NB4 (cell line): ENCODE data around the gene RASL10B.
A peak's percentile ranks its signal among the peaks of the same experiment; 100 is the strongest.

ENCODE experiments used
- DNase-seq: peaks from one replicate; pipeline ENCODE4 v3.0.0; 2010; ENCODE audit warnings: low read depth
- H3K4me3 ChIP-seq: one replicate; pipeline ENCODE4 v1.5.1; 2011; ENCODE audit warnings: mild to moderate bottlenecking, low read depth, low read length, moderate library complexity
- CTCF ChIP-seq: IDR thresholded peaks from one replicate; pipeline ENCODE4 v1.5.1; 2012; ENCODE audit warnings: low read depth, low read length
- MYC ChIP-seq: IDR thresholded peaks from 2 replicates; pipeline ENCODE4 v1.6.1; 2011; ENCODE audit warnings: low read depth, low read length
- POLR2A ChIP-seq: IDR thresholded peaks from 2 replicates; pipeline ENCODE4 v1.6.1; 2011; ENCODE audit warnings: mild to moderate bottlenecking; ENCODE audit not compliant: insufficient read length; ENCODE audit errors: extremely low read depth
- TF ChIP-seq, protein P1 (sequence below): IDR thresholded peaks from 2 replicates; pipeline ENCODE4 v1.6.1; 2011; ENCODE audit warnings: low read depth, low read length

The RASL10B gene, protein sequence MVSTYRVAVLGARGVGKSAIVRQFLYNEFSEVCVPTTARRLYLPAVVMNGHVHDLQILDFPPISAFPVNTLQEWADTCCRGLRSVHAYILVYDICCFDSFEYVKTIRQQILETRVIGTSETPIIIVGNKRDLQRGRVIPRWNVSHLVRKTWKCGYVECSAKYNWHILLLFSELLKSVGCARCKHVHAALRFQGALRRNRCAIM

GRCh38 chr17:35731239-35731916 lies at the start of gene RASL10B:
Gene RASL10B, plus strand, starts transcription at chr17:35731639. Its CDS starts 3,546 bp downstream, at chr17:35735185.
- H3K4me3 ChIP-seq, result no peak within 1 kb of the TSS
- TF ChIP-seq POLR2A, result no peak
- TF ChIP-seq, protein P1, sequence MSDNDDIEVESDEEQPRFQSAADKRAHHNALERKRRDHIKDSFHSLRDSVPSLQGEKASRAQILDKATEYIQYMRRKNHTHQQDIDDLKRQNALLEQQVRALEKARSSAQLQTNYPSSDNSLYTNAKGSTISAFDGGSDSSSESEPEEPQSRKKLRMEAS, result no peak
- no peak for TF ChIP-seq MYC
- TF ChIP-seq CTCF, result no peak
- DNase-seq, result peak; percentile 42

DNA sequence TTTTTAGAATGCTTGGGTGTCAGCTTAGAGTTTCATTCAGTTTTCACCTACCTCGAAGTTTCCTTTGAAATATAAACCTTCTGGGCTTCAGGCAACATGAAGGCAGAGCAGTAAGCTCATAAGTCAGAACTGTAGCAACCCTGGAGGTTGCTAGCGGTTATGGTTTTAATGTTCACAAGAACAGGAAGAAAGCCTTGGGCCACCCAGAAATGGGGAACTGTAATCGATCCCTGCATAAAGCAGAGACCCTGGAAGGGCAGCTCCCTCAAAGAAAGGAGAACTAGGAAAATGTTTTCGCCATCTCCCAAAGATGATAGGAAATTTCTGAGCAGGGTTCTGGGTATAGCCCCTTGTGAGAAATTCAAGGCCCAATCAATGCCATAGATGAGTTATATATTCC lies 47.8 kb upstream of the RASL10B start:
- TF ChIP-seq CTCF (no peak), POLR2A (no peak)
- TF ChIP-seq, protein P1, result no peak
- H3K4me3 ChIP-seq, result no peak overlapping the region
- peak; percentile 72 for DNase-seq

- no peak for TF ChIP-seq POLR2A
- TF ChIP-seq CTCF, result no peak
- no peak for TF ChIP-seq MYC
- TF ChIP-seq, protein P1, result no peak
- H3K4me3 ChIP-seq, result no peak overlapping the region
- DNase-seq, result no peak
These were observed 47.2 kb upstream of the RASL10B start for GRCh38 chr17:35684055-35684802.

DNA sequence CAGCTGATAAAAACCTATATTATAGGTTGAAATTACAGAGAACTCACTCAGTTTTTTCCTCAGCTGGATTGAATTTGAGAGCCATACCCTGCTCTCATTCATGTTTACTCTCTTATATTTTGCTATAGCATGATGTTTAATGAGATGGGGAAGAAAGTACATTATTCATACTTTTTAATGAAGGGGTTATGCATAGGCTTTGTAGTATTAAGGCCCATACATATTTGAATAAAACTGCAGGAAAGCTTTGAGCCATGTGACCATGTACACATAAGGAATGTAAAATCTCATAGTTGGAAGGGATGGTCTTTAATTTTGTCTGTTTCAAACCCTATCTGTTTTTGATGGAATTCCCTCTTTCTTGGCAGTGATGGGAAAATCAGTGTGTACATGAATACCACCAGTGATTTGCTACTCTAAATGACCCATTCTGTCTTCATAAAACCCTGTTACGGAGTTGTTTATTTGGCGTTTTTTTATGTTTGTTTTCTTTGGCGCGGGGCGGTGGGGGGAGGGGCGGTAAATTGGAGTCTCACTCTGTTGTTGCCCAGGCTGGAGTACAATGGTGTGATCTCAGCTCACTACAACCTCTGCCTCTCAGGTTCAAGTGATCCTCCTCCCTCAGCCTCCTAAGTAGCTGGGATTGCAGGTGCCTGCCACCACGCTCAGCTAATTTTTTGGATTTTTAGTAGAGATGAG lies 38.8 kb upstream of the RASL10B start:
- no peak for TF ChIP-seq POLR2A
- no peak for TF ChIP-seq MYC
- TF ChIP-seq CTCF, result no peak
- TF ChIP-seq, protein P1, result no peak
- no peak for DNase-seq

GRCh38 chr17:35693662-35694061 lies 37.8 kb upstream of the RASL10B start:
- TF ChIP-seq MYC, result no peak
- no peak for TF ChIP-seq CTCF
- no peak for TF ChIP-seq POLR2A
- TF ChIP-seq, protein P1, result no peak
- DNase-seq, result no peak
- no peak overlapping the region for H3K4me3 ChIP-seq

More for the DNA sequence above, 38.8 kb upstream of the RASL10B start:
- no peak overlapping the region for H3K4me3 ChIP-seq
